WTC11 (cell line): ENCODE data around the gene AMOT. TPM values are rescaled to one million over a fixed set of nuclear protein-coding genes. Genes with fewer than 3 reads are reported as not detected.

Experiments used
- ATAC-seq: fragments of 200-7000 bp; cut with Tn5 transposase; 2 replicates; pipeline ENCODE4 v1.10.0; 2021; ENCODE audit warnings: mild to moderate bottlenecking, moderate library complexity
- CTCF ChIA-PET: fragments of 300-600 bp; sonication (Branson Sonifier 250); formaldehyde crosslinking; loops from one replicate; lab custom pipeline; 2021; ENCODE audit warnings: antibody characterized with exemption; lab: Charles Lee
- POLR2A ChIA-PET: fragments of 350-600 bp; sonication (Branson Sonifier 250); formaldehyde crosslinking; loops from one replicate; lab custom pipeline; 2021; ENCODE audit warnings: antibody characterized with exemption; lab: Charles Lee
- DNase-seq: peaks from one replicate; pipeline ENCODE4 v3.0.0; 2021; ENCODE audit warnings: low spot score
- H3K27ac Mint-ChIP-seq: 2 replicates; pipeline ENCODE4 v1.8.0; 2021; ENCODE audit warnings: mixed read lengths
- H3K27me3 Mint-ChIP-seq: 2 replicates; pipeline ENCODE4 v1.8.0; 2021; ENCODE audit warnings: low read depth, mild to moderate bottlenecking, moderate library complexity, mixed read lengths
- H3K36me3 Mint-ChIP-seq: 2 replicates; pipeline ENCODE4 v1.8.0; 2021; ENCODE audit warnings: mixed read lengths
- H3K4me1 Mint-ChIP-seq: 2 replicates; pipeline ENCODE4 v1.8.0; 2022; ENCODE audit warnings: mixed read lengths
- H3K4me3 Mint-ChIP-seq: 2 replicates; pipeline ENCODE4 v1.8.0; 2021; ENCODE audit warnings: mild to moderate bottlenecking, moderate library complexity, mixed read lengths
- H3K9me3 Mint-ChIP-seq: 2 replicates; pipeline ENCODE4 v1.8.0; 2021; ENCODE audit warnings: mixed read lengths
- ATF3 ChIP-seq: sonication (generic); formaldehyde crosslinking; conservative IDR thresholded peaks from 2 replicates; pipeline ENCODE4 v1.8.1; 2022; ENCODE audit warnings: mild to moderate bottlenecking, missing genetic modification reagents
- ETV6 ChIP-seq: sonication (generic); formaldehyde crosslinking; IDR thresholded peaks from 2 replicates; pipeline ENCODE4 v1.8.1; 2022; ENCODE audit warnings: mild to moderate bottlenecking, missing genetic modification reagents
- FOXP1 ChIP-seq: sonication (generic); formaldehyde crosslinking; IDR thresholded peaks from 2 replicates; pipeline ENCODE4 v1.8.0; 2022; ENCODE audit warnings: missing genetic modification reagents, mild to moderate bottlenecking, moderate library complexity, borderline replicate concordance
- FOXP4 ChIP-seq: sonication (generic); formaldehyde crosslinking; IDR thresholded peaks from 2 replicates; pipeline ENCODE4 v1.8.0; 2022; ENCODE audit warnings: mild to moderate bottlenecking, missing genetic modification reagents
- GABPB1 ChIP-seq: sonication (generic); formaldehyde crosslinking; IDR thresholded peaks from 2 replicates; pipeline ENCODE4 v1.8.1; 2023; ENCODE audit warnings: mild to moderate bottlenecking, missing genetic modification reagents
- HMGXB4 ChIP-seq: sonication (generic); formaldehyde crosslinking; IDR thresholded peaks from 2 replicates; pipeline ENCODE4 v1.8.1; 2023; ENCODE audit warnings: mild to moderate bottlenecking, moderate library complexity, missing genetic modification reagents
- IRF1 ChIP-seq: sonication (generic); formaldehyde crosslinking; IDR thresholded peaks from 2 replicates; pipeline ENCODE4 v1.8.0; 2023; ENCODE audit warnings: missing genetic modification reagents
- IRF2 ChIP-seq: sonication (generic); formaldehyde crosslinking; IDR thresholded peaks from 2 replicates; pipeline ENCODE4 v1.8.0; 2022; ENCODE audit warnings: low read depth, missing genetic modification reagents, borderline replicate concordance
- MXD4 ChIP-seq: fragments of 250-450 bp; sonication (Bioruptor Pico); IDR thresholded peaks from 2 replicates; pipeline ENCODE4 v1.8.0; 2021; ENCODE audit warnings: mild to moderate bottlenecking, moderate library complexity, borderline replicate concordance
- NFE2L1 ChIP-seq: sonication (generic); formaldehyde crosslinking; IDR thresholded peaks from 2 replicates; pipeline ENCODE4 v1.8.1; 2023; ENCODE audit warnings: missing genetic modification reagents
- NR1H2 ChIP-seq: sonication (generic); formaldehyde crosslinking; IDR thresholded peaks from 2 replicates; pipeline ENCODE4 v1.9.0; 2021; ENCODE audit warnings: mild to moderate bottlenecking, moderate library complexity, missing genetic modification reagents
- NR3C1 ChIP-seq: sonication (generic); formaldehyde crosslinking; conservative IDR thresholded peaks from 2 replicates; pipeline ENCODE4 v1.8.1; 2023; ENCODE audit warnings: low read depth, mild to moderate bottlenecking, missing genetic modification reagents
- PREB ChIP-seq: sonication (generic); formaldehyde crosslinking; IDR thresholded peaks from 2 replicates; pipeline ENCODE4 v1.8.1; 2022; ENCODE audit warnings: mild to moderate bottlenecking, missing genetic modification reagents, moderate library complexity, borderline replicate concordance
- RORB ChIP-seq: fragments of 250-450 bp; sonication (Bioruptor Pico); IDR thresholded peaks from 2 replicates; pipeline ENCODE4 v1.9.0; 2021; ENCODE audit warnings: mild to moderate bottlenecking
- SOX15 ChIP-seq: fragments of 250-450 bp; sonication (Bioruptor Pico); IDR thresholded peaks from 2 replicates; pipeline ENCODE4 v1.9.0; 2021; ENCODE audit warnings: mild to moderate bottlenecking
- TEAD4 ChIP-seq: sonication (generic); formaldehyde crosslinking; IDR thresholded peaks from 2 replicates; pipeline ENCODE4 v1.8.0; 2022; ENCODE audit warnings: mild to moderate bottlenecking, missing genetic modification reagents
- TP53 ChIP-seq: sonication (generic); formaldehyde crosslinking; IDR thresholded peaks from 2 replicates; pipeline ENCODE4 v1.8.1; 2023; ENCODE audit warnings: mild to moderate bottlenecking, missing genetic modification reagents
- USF2 ChIP-seq: sonication (generic); formaldehyde crosslinking; IDR thresholded peaks from 2 replicates; pipeline ENCODE4 v1.8.1; 2023; ENCODE audit warnings: mild to moderate bottlenecking, missing genetic modification reagents, moderate library complexity
- ZNF219 ChIP-seq: sonication (generic); formaldehyde crosslinking; IDR thresholded peaks from 2 replicates; pipeline ENCODE4 v1.8.0; 2023; ENCODE audit warnings: missing genetic modification reagents, mild to moderate bottlenecking, borderline replicate concordance
- ZNF416 ChIP-seq: fragments of 250-450 bp; sonication (Bioruptor Pico); IDR thresholded peaks from 2 replicates; pipeline ENCODE4 v1.9.0; 2021; ENCODE audit warnings: mild to moderate bottlenecking, inconsistent platforms
- ZNF512 ChIP-seq: sonication (generic); formaldehyde crosslinking; IDR thresholded peaks from 2 replicates; pipeline ENCODE4 v1.8.1; 2022; ENCODE audit warnings: missing genetic modification reagents, borderline replicate concordance
- ZNF671 ChIP-seq: fragments of 250-450 bp; sonication (Bioruptor Pico); IDR thresholded peaks from 2 replicates; pipeline ENCODE4 v1.8.0; 2021; ENCODE audit warnings: mild to moderate bottlenecking
- total RNA-seq: library from RNA; stranded (reverse); gene quantifications from 3 replicates; pipeline ENCODE4 v1.2.3, GENCODE V29; 2021
- TF ChIP-seq, protein P1 (sequence below): sonication (generic); formaldehyde crosslinking; IDR thresholded peaks from 2 replicates; pipeline ENCODE4 v1.8.1; 2023; ENCODE audit warnings: mild to moderate bottlenecking, missing genetic modification reagents

The AMOT gene
- total RNA-seq, 1 experiment from 2014 or later = 7.2 TPM

GRCh38 chrX:112751076-112751475 lies 89.6 kb downstream of the AMOT start:
- H3K36me3 Mint-ChIP-seq = no peaks in the 10 kb centered on the region
- DNase-seq = no peak
- POLR2A ChIA-PET = no interaction called here
- no peak overlapping the region for H3K4me3 Mint-ChIP-seq
- H3K4me1 Mint-ChIP-seq = no peaks in the 10 kb centered on the region
- no peaks in the 10 kb centered on the region; the same call in 1 of the 2 replicates for H3K27me3 Mint-ChIP-seq
- H3K9me3 Mint-ChIP-seq = no peaks in the 10 kb centered on the region; the same call in 1 of the 2 replicates
- no peak for TF ChIP-seq NFE2L1 (CRISPR knock-in tag)
- TF ChIP-seq NR3C1 (CRISPR knock-in tag) = no peak
- TF ChIP-seq PREB (CRISPR knock-in tag) = no peak
- TF ChIP-seq, protein P1, sequence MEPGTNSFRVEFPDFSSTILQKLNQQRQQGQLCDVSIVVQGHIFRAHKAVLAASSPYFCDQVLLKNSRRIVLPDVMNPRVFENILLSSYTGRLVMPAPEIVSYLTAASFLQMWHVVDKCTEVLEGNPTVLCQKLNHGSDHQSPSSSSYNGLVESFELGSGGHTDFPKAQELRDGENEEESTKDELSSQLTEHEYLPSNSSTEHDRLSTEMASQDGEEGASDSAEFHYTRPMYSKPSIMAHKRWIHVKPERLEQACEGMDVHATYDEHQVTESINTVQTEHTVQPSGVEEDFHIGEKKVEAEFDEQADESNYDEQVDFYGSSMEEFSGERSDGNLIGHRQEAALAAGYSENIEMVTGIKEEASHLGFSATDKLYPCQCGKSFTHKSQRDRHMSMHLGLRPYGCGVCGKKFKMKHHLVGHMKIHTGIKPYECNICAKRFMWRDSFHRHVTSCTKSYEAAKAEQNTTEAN = no peak
- TF ChIP-seq IRF2 = no peak
- no peak for TF ChIP-seq ZNF219
- TF ChIP-seq USF2 (CRISPR knock-in tag) = no peak
- TF ChIP-seq GABPB1 (CRISPR knock-in tag) = no peak
- TF ChIP-seq SOX15 (CRISPR knock-in tag) = no peak
- TF ChIP-seq RORB (CRISPR knock-in tag) = no peak
- no peak for TF ChIP-seq IRF1 (CRISPR knock-in tag)
- TF ChIP-seq MXD4 (CRISPR knock-in tag) = no peak
- CTCF ChIA-PET = no interaction called here
- ATAC-seq = no peak
- no peak overlapping the region for H3K27ac Mint-ChIP-seq

DNA sequence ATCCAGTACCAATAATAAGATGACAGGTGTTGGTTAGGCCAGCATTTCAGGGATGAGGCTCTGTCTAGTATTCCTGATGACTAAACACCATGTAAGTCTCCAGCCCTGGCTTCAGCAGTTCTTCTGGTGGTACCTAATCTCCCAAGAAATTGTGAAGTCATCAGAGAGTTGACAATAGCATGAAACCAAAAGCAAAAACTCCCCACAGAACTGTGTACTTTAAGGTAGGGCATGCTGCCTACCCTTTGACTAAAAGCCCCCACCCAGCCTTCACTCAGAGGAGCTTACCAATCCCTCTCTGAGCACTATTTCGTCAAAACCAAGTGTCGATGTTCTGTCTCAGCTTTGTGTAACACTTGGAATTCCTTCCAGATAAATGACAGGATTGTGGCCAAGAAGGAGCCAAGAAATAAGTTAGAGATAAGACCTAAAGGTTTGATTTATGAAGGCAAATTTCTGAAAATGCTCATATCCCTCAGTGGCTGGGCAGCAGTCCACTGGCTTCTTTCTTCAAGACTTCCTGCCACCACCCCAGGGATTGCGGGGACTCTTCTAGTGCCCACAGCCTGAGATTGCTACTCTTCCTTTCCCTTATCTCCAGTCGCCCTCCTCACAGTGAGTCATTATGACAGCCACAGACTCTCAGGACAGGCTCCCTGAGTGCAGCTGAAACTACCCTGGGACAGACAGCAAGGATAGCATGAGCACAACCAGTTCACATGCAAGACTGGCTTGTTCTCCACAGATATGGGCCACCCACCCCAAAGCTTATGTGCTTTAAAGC lies 93.6 kb downstream of the AMOT start:
- peaks cover 16% of the 10 kb centered on the region for H3K4me1 Mint-ChIP-seq
- H3K9me3 Mint-ChIP-seq = no peaks in the 10 kb centered on the region; the same call in 1 of the 2 replicates
- CTCF ChIA-PET = no interaction called here
- POLR2A ChIA-PET = no interaction called here
- no peak for ATAC-seq
- no peak overlapping the region for H3K4me3 Mint-ChIP-seq
- H3K36me3 Mint-ChIP-seq = no peaks in the 10 kb centered on the region
- no peak for DNase-seq
- peaks cover 13% of the 10 kb centered on the region for H3K27me3 Mint-ChIP-seq
- H3K27ac Mint-ChIP-seq = no peak overlapping the region
- no peak for TF ChIP-seq ZNF671 (CRISPR knock-in tag)
- TF ChIP-seq NR1H2 (CRISPR knock-in tag) = no peak
- no peak for TF ChIP-seq ZNF512 (CRISPR knock-in tag)
- TF ChIP-seq TEAD4 (CRISPR knock-in tag) = no peak
- no peak for TF ChIP-seq ETV6 (CRISPR knock-in tag)
- no peak for TF ChIP-seq FOXP1 (CRISPR knock-in tag)
- TF ChIP-seq HMGXB4 (CRISPR knock-in tag) = no peak
- TF ChIP-seq ZNF416 (CRISPR knock-in tag) = no peak
- no peak for TF ChIP-seq FOXP4 (CRISPR knock-in tag)
- TF ChIP-seq, protein P1 = no peak
- no peak for TF ChIP-seq ATF3
- TF ChIP-seq TP53 = no peak
